ENCODE results near the gene BIN1.

BIN1 gene

DNA sequence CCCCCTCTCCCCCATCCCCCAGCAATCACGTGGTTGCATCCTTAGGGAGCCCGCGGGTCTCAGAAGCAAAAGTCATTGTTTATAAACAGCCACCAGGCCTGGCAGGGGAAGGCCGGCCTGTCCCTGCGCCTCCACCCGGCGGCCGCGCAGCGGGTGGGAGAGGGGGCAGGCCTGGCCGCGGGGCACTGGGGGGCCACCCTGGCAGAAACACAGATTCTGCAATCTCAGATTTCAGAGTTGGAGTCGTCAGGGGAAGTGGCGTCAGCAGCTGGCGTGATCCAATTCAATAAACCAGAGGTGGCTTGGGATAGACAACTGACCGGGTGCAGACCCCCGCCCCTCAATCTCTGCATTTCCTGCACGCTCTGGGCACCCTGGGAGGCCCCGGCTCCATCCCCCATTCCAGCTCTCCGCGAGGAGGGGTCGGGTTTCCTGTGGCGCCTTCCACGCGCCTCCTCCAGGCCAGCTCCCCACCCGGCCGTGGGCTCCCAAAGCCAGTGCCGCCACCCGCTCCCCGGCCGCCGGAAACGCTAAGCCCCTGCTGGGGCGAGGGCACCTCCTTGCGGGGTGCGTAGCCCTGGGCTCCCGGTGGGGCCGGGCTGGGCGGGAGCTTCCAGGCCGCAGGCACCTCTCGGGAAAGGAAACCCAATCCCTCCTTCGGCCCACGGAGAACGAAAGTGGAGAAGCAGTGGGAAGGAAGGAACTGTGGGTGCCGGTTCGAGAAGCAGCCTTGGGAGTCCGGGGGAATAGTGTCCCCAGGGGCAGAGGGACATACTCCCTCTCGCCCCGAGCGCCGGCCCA lies 1.1 kb downstream of the BIN1 start:
- Histone ChIP-seq H3K27me3 (no peaks in the 10 kb centered on the region), H3K27ac (peak overlapping the region; percentile 57 to 77), H3K4me3 (peak overlapping the region; percentile 57 to 63), H3K36me3 (no peaks in the 10 kb centered on the region), H3K4me1 (peaks cover 0 to 30% (median 14%) of the 10 kb centered on the region in 4 donors), H3K9me3 (no peaks in the 10 kb centered on the region)
- TF ChIP-seq, protein P1, sequence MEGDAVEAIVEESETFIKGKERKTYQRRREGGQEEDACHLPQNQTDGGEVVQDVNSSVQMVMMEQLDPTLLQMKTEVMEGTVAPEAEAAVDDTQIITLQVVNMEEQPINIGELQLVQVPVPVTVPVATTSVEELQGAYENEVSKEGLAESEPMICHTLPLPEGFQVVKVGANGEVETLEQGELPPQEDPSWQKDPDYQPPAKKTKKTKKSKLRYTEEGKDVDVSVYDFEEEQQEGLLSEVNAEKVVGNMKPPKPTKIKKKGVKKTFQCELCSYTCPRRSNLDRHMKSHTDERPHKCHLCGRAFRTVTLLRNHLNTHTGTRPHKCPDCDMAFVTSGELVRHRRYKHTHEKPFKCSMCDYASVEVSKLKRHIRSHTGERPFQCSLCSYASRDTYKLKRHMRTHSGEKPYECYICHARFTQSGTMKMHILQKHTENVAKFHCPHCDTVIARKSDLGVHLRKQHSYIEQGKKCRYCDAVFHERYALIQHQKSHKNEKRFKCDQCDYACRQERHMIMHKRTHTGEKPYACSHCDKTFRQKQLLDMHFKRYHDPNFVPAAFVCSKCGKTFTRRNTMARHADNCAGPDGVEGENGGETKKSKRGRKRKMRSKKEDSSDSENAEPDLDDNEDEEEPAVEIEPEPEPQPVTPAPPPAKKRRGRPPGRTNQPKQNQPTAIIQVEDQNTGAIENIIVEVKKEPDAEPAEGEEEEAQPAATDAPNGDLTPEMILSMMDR (IDR thresholded peaks at IDR 0.05): no peak
- peak in 1 of 2 donors; percentile 72 for DNase-seq
- intact Hi-C loops (cut with DNase I; ENCODE audit: low total_unique reads): no loop called here

DNA sequence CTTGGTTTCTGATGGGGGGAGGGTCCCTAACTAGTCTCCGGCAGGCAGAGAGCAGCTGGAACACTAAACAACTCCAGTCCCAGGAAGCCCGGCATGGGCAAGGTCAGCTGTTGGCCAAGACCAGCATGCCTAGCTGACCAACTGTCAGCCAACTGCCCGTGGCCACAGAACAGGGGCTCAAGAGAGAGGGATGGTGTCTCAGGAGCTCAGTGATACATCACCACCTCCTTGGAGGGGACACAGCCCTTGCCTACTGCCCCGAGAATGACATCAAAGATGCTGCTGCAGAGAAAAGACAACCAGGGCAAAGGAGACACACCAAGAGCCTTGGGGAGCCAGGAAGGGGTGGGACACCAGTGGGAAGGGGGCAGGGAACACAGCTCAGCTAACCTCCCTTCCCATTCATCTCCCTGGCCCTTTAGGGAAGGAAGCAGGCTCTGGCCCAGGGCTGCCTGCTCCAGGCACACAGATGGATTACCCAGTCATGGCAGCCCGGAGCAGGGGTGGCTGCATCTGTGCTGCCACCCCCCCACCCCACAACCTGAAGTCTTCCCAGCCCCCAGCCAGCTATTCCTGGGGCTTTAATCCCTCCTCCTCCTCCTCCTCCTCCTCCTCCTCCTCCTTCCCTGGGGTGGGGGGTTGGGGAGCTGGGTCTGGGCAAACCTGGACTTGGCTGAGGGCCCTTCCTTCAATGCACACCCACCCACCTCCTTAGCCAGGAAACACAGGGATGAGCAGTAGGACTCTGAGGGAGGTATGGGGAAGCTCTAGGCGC lies 1.9 kb downstream of the BIN1 start:
- Histone ChIP-seq H3K4me1 (peaks cover 0 to 30% (median 14%) of the 10 kb centered on the region in 4 donors), H3K36me3 (no peaks in the 10 kb centered on the region), H3K9me3 (no peaks in the 10 kb centered on the region), H3K27ac (peak overlapping the region; percentile 57 to 77), H3K27me3 (no peaks in the 10 kb centered on the region), H3K4me3 (peak overlapping the region; percentile 57 to 63)
- TF ChIP-seq, protein P1 (IDR thresholded peaks at IDR 0.05): no peak
- DNase-seq: peak in 1 of 2 donors; percentile 60
- intact Hi-C loops (cut with DNase I; ENCODE audit: low total_unique reads): no loop called here

DNA sequence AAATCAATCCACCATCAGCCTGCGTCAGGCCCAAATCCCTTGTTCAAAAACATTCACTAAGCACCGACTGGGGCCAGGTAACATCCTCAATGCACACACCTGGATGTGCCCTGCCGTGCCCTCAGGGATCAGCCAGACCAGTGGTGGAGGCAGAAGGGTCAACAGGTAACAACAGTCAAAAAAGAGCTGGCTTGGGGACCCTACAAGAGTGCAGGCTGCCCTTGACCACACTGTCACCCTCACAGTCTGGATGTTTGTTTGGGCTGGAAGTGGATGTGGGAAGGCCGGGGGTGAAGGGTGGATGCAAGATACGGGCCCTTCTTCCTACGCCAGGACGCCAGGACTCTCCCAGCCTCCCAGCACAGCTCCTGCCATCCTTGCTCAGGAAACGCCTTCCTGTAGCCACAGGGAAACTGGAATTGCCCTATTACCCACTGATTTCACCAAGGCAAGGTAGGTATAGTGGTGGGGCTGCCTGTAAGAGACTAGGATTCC lies 2.7 kb downstream of the BIN1 start:
- no peak for DNase-seq
- no peak overlapping the region for H3K27ac ChIP-seq
- intact Hi-C loops (cut with DNase I; ENCODE audit: low total_unique reads): no loop called here
- TF ChIP-seq, protein P1 (IDR thresholded peaks at IDR 0.05): no peak
- H3K4me1 ChIP-seq: peaks cover 0 to 30% (median 14%) of the 10 kb centered on the region in 4 donors
- H3K27me3 ChIP-seq: no peaks in the 10 kb centered on the region
- no peaks in the 10 kb centered on the region for H3K36me3 ChIP-seq
- no peaks in the 10 kb centered on the region for H3K9me3 ChIP-seq
- H3K4me3 ChIP-seq: no peak overlapping the region

DNA sequence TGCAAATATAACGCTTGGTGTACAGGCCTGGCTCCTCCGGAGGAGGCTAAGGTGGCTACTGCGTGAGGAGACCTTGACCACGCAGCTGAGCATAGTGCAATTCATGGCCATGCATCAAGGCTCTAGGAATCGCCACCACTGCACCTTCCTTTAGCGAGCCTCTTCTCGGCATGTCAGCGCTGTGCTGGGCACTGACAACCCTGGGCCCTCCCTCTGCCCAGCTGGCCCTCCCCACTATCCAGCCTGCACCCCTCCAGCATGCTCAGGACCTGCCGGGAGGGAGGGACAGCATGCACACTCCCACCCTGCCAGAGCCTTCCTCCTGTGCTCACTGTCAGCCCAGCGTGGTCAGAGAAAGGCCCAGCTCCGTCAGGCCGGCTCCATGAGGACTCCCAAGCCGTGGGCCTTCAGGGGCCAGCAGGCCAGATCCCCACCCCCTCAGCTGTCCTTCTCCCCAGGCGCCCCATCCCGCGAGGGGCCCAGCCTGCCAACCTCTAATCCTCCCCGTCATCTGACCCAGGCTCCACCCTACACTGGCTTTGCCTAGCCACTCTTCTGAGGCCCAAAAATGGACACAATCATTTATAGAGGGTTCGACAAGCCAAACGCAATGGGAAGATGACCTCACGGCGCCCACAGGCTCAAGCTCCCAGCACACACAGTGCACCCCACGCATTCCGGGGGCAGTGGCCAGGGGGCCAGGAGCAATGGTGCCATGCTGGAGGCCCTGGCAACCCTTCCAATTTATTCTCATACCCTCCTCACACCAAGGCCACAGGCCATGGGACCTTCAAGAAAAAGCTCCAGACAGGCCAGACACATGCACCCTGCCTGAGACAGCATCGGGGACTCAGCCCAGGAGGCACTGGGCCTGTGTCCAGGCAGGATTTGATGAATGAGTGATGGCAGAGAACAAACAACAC lies 3.5 kb downstream of the BIN1 start:
- intact Hi-C loops (cut with DNase I; ENCODE audit: low total_unique reads): no loop called here
- H3K4me1 ChIP-seq: peaks cover 0 to 30% (median 14%) of the 10 kb centered on the region in 4 donors
- peak; percentile 16 to 60 for DNase-seq
- H3K27ac ChIP-seq: no peak overlapping the region
- no peaks in the 10 kb centered on the region for H3K9me3 ChIP-seq
- no peaks in the 10 kb centered on the region for H3K36me3 ChIP-seq
- no peaks in the 10 kb centered on the region for H3K27me3 ChIP-seq
- TF ChIP-seq, protein P1 (IDR thresholded peaks at IDR 0.05): no peak
- H3K4me3 ChIP-seq: no peak overlapping the region
